ENCODE data around the gene CCNG2. TPM values are rescaled to one million over a fixed set of nuclear protein-coding genes. Genes with fewer than 3 reads are reported as not detected.

The CCNG2 gene
- total RNA-seq, 4 donors from 2014 or later, result 7.7 to 12.6 (median 9.7) TPM

DNA sequence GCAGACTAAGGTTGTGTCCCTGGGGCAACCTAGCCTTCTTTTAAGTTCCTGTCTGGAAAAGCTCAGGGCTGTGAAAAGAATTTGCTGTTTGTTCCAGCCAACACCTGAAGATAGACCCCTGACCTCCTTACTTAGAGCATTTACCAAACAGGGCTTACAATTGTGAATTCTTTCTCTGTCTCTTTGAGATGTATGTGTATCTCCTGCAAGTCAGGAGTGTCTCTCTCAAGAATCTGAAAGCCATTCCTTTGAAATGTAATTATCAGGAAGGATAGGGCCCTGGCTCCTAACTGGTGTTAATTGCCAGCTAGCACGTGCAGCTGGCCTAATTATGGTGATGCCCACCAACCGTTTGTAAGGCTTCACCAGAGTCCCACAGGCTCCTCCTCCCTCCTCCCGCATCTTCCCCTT lies 18.2 kb downstream of the CCNG2 start:
- TF ChIP-seq, protein P1, sequence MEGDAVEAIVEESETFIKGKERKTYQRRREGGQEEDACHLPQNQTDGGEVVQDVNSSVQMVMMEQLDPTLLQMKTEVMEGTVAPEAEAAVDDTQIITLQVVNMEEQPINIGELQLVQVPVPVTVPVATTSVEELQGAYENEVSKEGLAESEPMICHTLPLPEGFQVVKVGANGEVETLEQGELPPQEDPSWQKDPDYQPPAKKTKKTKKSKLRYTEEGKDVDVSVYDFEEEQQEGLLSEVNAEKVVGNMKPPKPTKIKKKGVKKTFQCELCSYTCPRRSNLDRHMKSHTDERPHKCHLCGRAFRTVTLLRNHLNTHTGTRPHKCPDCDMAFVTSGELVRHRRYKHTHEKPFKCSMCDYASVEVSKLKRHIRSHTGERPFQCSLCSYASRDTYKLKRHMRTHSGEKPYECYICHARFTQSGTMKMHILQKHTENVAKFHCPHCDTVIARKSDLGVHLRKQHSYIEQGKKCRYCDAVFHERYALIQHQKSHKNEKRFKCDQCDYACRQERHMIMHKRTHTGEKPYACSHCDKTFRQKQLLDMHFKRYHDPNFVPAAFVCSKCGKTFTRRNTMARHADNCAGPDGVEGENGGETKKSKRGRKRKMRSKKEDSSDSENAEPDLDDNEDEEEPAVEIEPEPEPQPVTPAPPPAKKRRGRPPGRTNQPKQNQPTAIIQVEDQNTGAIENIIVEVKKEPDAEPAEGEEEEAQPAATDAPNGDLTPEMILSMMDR (IDR thresholded peaks at IDR 0.05 in 4 of 5, conservative IDR thresholded peaks at IDR 0.05 in 1 of 5), result no peak
- TF ChIP-seq POLR2A (IDR thresholded peaks at IDR 0.05), result no peak
- ATAC-seq, result no peak

DNA sequence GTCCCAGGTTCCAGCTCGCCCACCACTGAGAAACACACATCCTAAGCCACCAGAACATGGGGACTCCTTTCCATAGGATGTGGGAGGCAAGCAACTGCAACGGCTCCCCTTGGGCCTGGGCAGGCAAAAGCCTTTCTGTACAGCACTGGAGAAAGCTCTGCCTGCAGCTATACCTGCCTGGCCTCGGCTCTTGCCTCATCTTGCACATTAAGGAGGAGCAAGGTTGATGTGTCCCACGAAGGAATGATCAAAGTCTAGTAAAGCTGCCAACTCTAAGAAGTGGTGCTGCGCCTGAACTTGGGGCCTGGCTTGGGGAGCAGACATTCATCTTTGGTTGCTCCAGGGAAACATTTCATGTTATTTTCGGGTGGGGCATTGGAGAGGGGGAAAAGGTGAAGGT lies 19.6 kb downstream of the CCNG2 start:
- Histone ChIP-seq H3K27me3 (peaks cover 0 to 12% (median 2%) of the 10 kb centered on the region in 3 donors), H3K4me3 (no peak overlapping the region), H3K27ac (no peak overlapping the region), H3K36me3 (no peaks in the 10 kb centered on the region), H3K4me1 (no peaks in the 10 kb centered on the region), H3K9me3 (no peaks in the 10 kb centered on the region)
- in situ Hi-C loops (cut with MboI; ENCODE audit: low sequenced_read_pairs in 4 of 4) (no loop called here), intact Hi-C loops (cut with DNase I; ENCODE audit: low total_unique reads) (no loop called here)
- no peak for DNase-seq
- no peak for ATAC-seq
- TF ChIP-seq, protein P1 (IDR thresholded peaks at IDR 0.05 in 4 of 5, conservative IDR thresholded peaks at IDR 0.05 in 1 of 5), result no peak
- TF ChIP-seq POLR2A (IDR thresholded peaks at IDR 0.05), result no peak

More for the DNA sequence above, 18.2 kb downstream of the CCNG2 start:
- no peak for DNase-seq
- in situ Hi-C loops (cut with MboI; ENCODE audit: low sequenced_read_pairs in 4 of 4), result no loop called here
- H3K9me3 ChIP-seq, result no peaks in the 10 kb centered on the region
- no peak overlapping the region for H3K27ac ChIP-seq
- peaks cover 0 to 12% (median 2%) of the 10 kb centered on the region in 3 donors for H3K27me3 ChIP-seq
- no peaks in the 10 kb centered on the region for H3K4me1 ChIP-seq
- H3K36me3 ChIP-seq, result no peaks in the 10 kb centered on the region
- no peak overlapping the region for H3K4me3 ChIP-seq
- intact Hi-C loops (cut with DNase I; ENCODE audit: low total_unique reads), result no loop called here

DNA sequence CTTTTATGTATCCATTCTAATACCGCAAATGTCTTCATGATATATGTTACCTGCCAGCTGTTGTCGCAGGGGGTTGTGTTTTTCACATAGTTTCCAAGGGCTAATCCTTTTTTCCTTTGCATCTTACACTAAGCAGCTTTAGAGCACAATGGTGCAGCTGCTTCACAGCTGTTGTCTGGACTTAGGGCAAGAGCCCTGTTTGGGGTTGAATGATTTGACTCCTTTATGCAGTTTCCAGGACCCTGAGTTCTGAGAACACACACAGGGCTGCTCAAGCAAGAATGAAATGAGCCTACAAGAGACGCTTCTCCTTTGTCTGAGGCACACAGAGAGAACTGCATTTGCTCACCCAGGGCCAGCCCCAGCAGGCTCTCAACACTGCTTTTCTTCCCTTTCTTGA lies 20.2 kb downstream of the CCNG2 start:
- Histone ChIP-seq H3K4me1 (no peaks in the 10 kb centered on the region), H3K4me3 (no peak overlapping the region), H3K9me3 (no peaks in the 10 kb centered on the region), H3K36me3 (no peaks in the 10 kb centered on the region), H3K27me3 (peaks cover 0 to 12% (median 2%) of the 10 kb centered on the region in 3 donors), H3K27ac (no peak overlapping the region)
- intact Hi-C loops (cut with DNase I; ENCODE audit: low total_unique reads), result no loop called here
- ATAC-seq (no peak), DNase-seq (no peak)
- in situ Hi-C loops (cut with MboI; ENCODE audit: low sequenced_read_pairs in 4 of 4), result no loop called here
- no peak for TF ChIP-seq POLR2A (IDR thresholded peaks at IDR 0.05)
- TF ChIP-seq, protein P1 (IDR thresholded peaks at IDR 0.05 in 4 of 5, conservative IDR thresholded peaks at IDR 0.05 in 1 of 5), result no peak

DNA sequence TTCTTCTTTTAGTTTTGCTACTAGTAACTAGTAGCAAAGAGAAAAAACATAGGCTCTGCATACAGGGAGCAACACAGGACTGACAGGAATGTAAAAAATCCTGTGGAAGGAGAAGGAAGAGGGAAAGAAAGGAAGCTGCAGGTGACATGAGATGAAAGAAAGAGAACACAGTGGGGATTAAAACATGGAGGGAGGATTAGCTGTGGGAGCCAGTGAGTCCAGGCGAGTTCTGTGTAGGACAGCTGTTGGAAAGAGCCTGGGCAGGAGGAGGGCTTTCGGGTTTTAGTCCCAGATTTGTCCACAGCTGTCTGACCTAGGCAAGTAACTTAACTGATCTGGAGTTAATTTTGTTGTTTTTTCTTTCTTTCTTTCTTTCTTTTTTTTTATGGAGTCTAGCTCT lies 21.6 kb downstream of the CCNG2 start:
- H3K4me1 ChIP-seq, result no peaks in the 10 kb centered on the region
- peaks cover 0 to 12% (median 2%) of the 10 kb centered on the region in 3 donors for H3K27me3 ChIP-seq
- H3K9me3 ChIP-seq, result no peaks in the 10 kb centered on the region
- TF ChIP-seq, protein P1 (IDR thresholded peaks at IDR 0.05 in 4 of 5, conservative IDR thresholded peaks at IDR 0.05 in 1 of 5), result no peak
- TF ChIP-seq POLR2A (IDR thresholded peaks at IDR 0.05), result no peak
- no peak overlapping the region for H3K4me3 ChIP-seq
- no peaks in the 10 kb centered on the region for H3K36me3 ChIP-seq
- DNase-seq (no peak), ATAC-seq (no peak)
- H3K27ac ChIP-seq, result no peak overlapping the region
- in situ Hi-C loops (cut with MboI; ENCODE audit: low sequenced_read_pairs in 4 of 4) (no loop called here), intact Hi-C loops (cut with DNase I; ENCODE audit: low total_unique reads) (no loop called here)

DNA sequence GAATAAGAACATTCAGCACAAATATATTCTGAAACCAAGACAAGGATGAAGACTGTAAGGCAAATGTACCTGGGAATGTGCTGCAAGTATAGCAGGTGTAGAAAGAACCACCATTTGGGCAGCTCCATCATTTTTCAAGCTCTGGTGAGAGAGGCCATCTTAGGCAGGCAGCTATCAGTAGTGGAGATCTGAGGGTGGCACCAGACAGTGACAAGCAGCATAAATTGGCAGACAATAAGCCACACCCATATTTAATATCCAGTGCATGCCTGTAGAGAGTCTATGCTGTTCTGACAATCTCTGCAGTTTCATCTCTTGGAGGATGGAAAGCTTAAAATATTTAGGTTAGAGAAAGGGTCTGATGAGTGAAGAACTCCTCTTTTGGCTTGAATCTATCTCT lies 22.5 kb downstream of the CCNG2 start:
- peaks cover 0 to 12% (median 2%) of the 10 kb centered on the region in 3 donors for H3K27me3 ChIP-seq
- H3K4me3 ChIP-seq, result no peak overlapping the region
- no peak for ATAC-seq
- TF ChIP-seq, protein P1 (IDR thresholded peaks at IDR 0.05 in 4 of 5, conservative IDR thresholded peaks at IDR 0.05 in 1 of 5), result no peak
- no peak for TF ChIP-seq POLR2A (IDR thresholded peaks at IDR 0.05)
- no peak for DNase-seq
- intact Hi-C loops (cut with DNase I; ENCODE audit: low total_unique reads), result no loop called here
- no peaks in the 10 kb centered on the region for H3K9me3 ChIP-seq
- no peaks in the 10 kb centered on the region for H3K36me3 ChIP-seq
- in situ Hi-C loops (cut with MboI; ENCODE audit: low sequenced_read_pairs in 4 of 4), result no loop called here
- no peaks in the 10 kb centered on the region for H3K4me1 ChIP-seq
- no peak overlapping the region for H3K27ac ChIP-seq

Data from gastrocnemius medialis (tissue), 4 donors.